CD14-positive monocyte (primary cell): ENCODE measurements around the gene MERTK. TPM values are rescaled to one million over a fixed set of nuclear protein-coding genes. Genes with fewer than 3 reads are reported as not detected.

ENCODE experiments used
- DNase-seq, 3 donors: peaks; one replicate each; pipeline ENCODE4 v3.0.0-alpha.2; 2011 to 2022
- H2AFZ ChIP-seq: 2 replicates; pipeline ENCODE4 v1.6.0; 2012; ENCODE audit warnings: mild to moderate bottlenecking, low read depth, low read length, inconsistent platforms; ENCODE audit not compliant: insufficient read depth, poor library complexity, severe bottlenecking
- H3K27ac ChIP-seq, 2 donors: 1 replicate in 1 of 2; 2 replicates in 1 of 2; pipeline ENCODE4 v1.5.1; 2012 to 2013; ENCODE audit warnings: low read length in 2 of 2, control low read depth in 1 of 2, inconsistent platforms in 1 of 2, low read depth in 1 of 2, mild to moderate bottlenecking in 1 of 2
- H3K27me3 ChIP-seq, 2 donors: one replicate each; pipeline versions ENCODE4 v1.6.0 to v1.6.1; 2011 to 2013; ENCODE audit warnings: low read length in 2 of 2; ENCODE audit not compliant: control insufficient read depth in 2 of 2, insufficient read depth in 2 of 2
- H3K36me3 ChIP-seq, 2 donors: replicated peaks in 1 of 2; 1 replicate in 1 of 2; 2 replicates in 1 of 2; pipeline versions ENCODE4 v1.5.1 to v1.6.1; 2012 to 2013; ENCODE audit warnings: low read length in 2 of 2, control low read depth in 1 of 2, inconsistent platforms in 1 of 2, mild to moderate bottlenecking in 1 of 2; ENCODE audit not compliant: insufficient read depth in 2 of 2, control insufficient read depth in 1 of 2
- H3K4me1 ChIP-seq, 2 donors: 1 replicate in 1 of 2; 2 replicates in 1 of 2; pipeline versions ENCODE4 v1.5.1 to v1.6.1; 2012 to 2013; ENCODE audit warnings: low read length in 2 of 2, control low read depth in 1 of 2, inconsistent platforms in 1 of 2, mild to moderate bottlenecking in 1 of 2, moderate library complexity in 1 of 2; ENCODE audit not compliant: insufficient read depth in 2 of 2, control insufficient read depth in 1 of 2
- H3K4me2 ChIP-seq: replicated peaks from 2 replicates; pipeline ENCODE3; 2012; ENCODE audit warnings: low read length, moderate library complexity, mild to moderate bottlenecking; ENCODE audit not compliant: poor library complexity, severe bottlenecking; ENCODE audit errors: extremely low read depth
- H3K4me3 ChIP-seq, 3 experiments: fragments of 200-600 bp in 1 of 3; sonication (generic) in 1 of 3; replicated peaks in 1 of 3; 1 replicate in 2 of 3; 2 replicates in 1 of 3; pipeline ENCODE4 v1.5.1; 2011 to 2013; ENCODE audit warnings: low read length in 3 of 3, mild to moderate bottlenecking in 3 of 3, control low read depth in 2 of 3, low read depth in 2 of 3, inconsistent platforms in 1 of 3, moderate library complexity in 1 of 3
- H3K79me2 ChIP-seq: 2 replicates; pipeline ENCODE4 v1.6.0; 2012; ENCODE audit warnings: mild to moderate bottlenecking, control low read depth, inconsistent platforms, low read length, moderate library complexity; ENCODE audit not compliant: insufficient read depth
- H3K9ac ChIP-seq: 2 replicates; pipeline ENCODE4 v1.6.0; 2017; ENCODE audit warnings: low read length, mild to moderate bottlenecking; ENCODE audit not compliant: insufficient read depth, poor library complexity, severe bottlenecking
- H3K9me3 ChIP-seq, 2 donors: replicated peaks in 1 of 2; 1 replicate in 1 of 2; 2 replicates in 1 of 2; pipeline versions ENCODE4 v1.5.1 to v1.6.1; 2012 to 2013; ENCODE audit warnings: low read length in 2 of 2, control low read depth in 1 of 2; ENCODE audit not compliant: control insufficient read depth in 1 of 2, insufficient read depth in 1 of 2
- H4K20me1 ChIP-seq: 2 replicates; pipeline ENCODE4 v1.6.0; 2012; ENCODE audit warnings: mild to moderate bottlenecking, low read length, control low read depth, moderate library complexity; ENCODE audit not compliant: insufficient read depth
- H3K27ac Mint-ChIP-seq, 7 donors: one replicate each; pipeline ENCODE4 v1.8.0; 2020; ENCODE audit warnings: mild to moderate bottlenecking in 7 of 7, mixed read lengths in 7 of 7, moderate library complexity in 6 of 7, inconsistent platforms in 2 of 7
- H3K27me3 Mint-ChIP-seq, 3 donors: one replicate each; pipeline ENCODE4 v1.8.0; 2021 to 2022; ENCODE audit warnings: low read depth in 3 of 3, mild to moderate bottlenecking in 3 of 3, mixed read lengths in 3 of 3, moderate library complexity in 3 of 3, inconsistent platforms in 1 of 3
- H3K36me3 Mint-ChIP-seq, 2 donors: one replicate each; pipeline ENCODE4 v1.8.0; 2020; ENCODE audit warnings: mixed read lengths in 2 of 2, inconsistent platforms in 1 of 2, mild to moderate bottlenecking in 1 of 2
- H3K4me1 Mint-ChIP-seq: one replicate; pipeline ENCODE4 v1.8.0; 2020; ENCODE audit warnings: mild to moderate bottlenecking, mixed read lengths
- H3K4me3 Mint-ChIP-seq, 2 donors: one replicate each; pipeline ENCODE4 v1.8.0; 2020; ENCODE audit warnings: mild to moderate bottlenecking in 2 of 2, mixed read lengths in 2 of 2, moderate library complexity in 1 of 2
- H3K9me3 Mint-ChIP-seq, 7 donors: one replicate each; pipeline ENCODE4 v1.8.0; 2020 to 2022; ENCODE audit warnings: mixed read lengths in 7 of 7, mild to moderate bottlenecking in 6 of 7, moderate library complexity in 6 of 7, inconsistent platforms in 2 of 7
- CTCF ChIP-seq: fragments of 200-600 bp; IDR thresholded peaks from one replicate; pipeline ENCODE4 v1.8.0; 2022; ENCODE audit warnings: antibody characterized with exemption, mild to moderate bottlenecking
- WGBS: methylation state at CpG from one replicate; pipeline ENCODE4 v1.1.5; 2013; ENCODE audit warnings: missing lambda C conversion rate; ENCODE audit not compliant: insufficient coverage; 5-methylcytosine and 5-hydroxymethylcytosine counted together
- intact Hi-C, 2 donors: fragments of 100-400 bp; cut with micrococcal nuclease; formaldehyde crosslinking; loops; one replicate each; pipeline versions ENCODE4 v1.15.0 to v1.15.1; 2023
- polyA plus RNA-seq, 3 donors: library from polyadenylated mRNA; depleted of rRNA in 1 of 3; unstranded in 2 of 3; stranded (reverse) in 1 of 3; fragments of 300-500 nt in 2 of 3; fragments of >200 nt in 1 of 3; fragmentation: Illumina TruSeq in 2 of 3; gene quantifications; 1 replicate in 2 of 3; 2 replicates in 1 of 3; pipeline ENCODE4 v1.2.3, GENCODE V29; 2012 to 2021

Gene MERTK
- polyA plus RNA-seq, 3 donors, result 4.1 to 17.0 (median 4.2) TPM

GRCh38 chr2:111924617-111925107 is 26.3 kb downstream of the MERTK start:
- H3K9me3 ChIP-seq, result no peaks in the 10 kb centered on the region
- H3K4me2 ChIP-seq, result no peak overlapping the region
- 100% methylated on average over 1 of the region's 3 CpGs for WGBS
- DNase-seq, result no peak
- no peaks in the 10 kb centered on the region for H3K79me2 ChIP-seq
- Mint-ChIP-seq H3K4me3 (no peak overlapping the region), H3K4me1 (peaks cover 13% of the 10 kb centered on the region), H3K36me3 (peaks cover 0 to 2% of the 10 kb centered on the region in 2 donors), H3K27me3 (peaks cover 0 to 2% (median 1%) of the 10 kb centered on the region in 3 donors), H3K27ac (no peak overlapping the region), H3K9me3 (no peaks in the 10 kb centered on the region)
- no peak overlapping the region for H2AFZ ChIP-seq
- no peaks in the 10 kb centered on the region for H3K27me3 ChIP-seq
- intact Hi-C loops, result no loop called here
- no peaks in the 10 kb centered on the region for H4K20me1 ChIP-seq
- H3K9ac ChIP-seq, result no peak overlapping the region
- no peak for TF ChIP-seq CTCF
- no peak overlapping the region for H3K4me3 ChIP-seq
- peaks cover 0 to 6% of the 10 kb centered on the region in 2 donors for H3K36me3 ChIP-seq
- no peak overlapping the region for H3K27ac ChIP-seq
- H3K4me1 ChIP-seq, result peaks cover 7 to 8% of the 10 kb centered on the region in 2 donors

GRCh38 chr2:111927723-111928122 is 29.3 kb downstream of the MERTK start:
- peaks cover 0 to 4% (median 0%) of the 10 kb centered on the region in 7 donors for H3K9me3 Mint-ChIP-seq
- DNase-seq, result no peak
- intact Hi-C loops, result no loop called here
- Histone ChIP-seq H3K4me3 (no peak overlapping the region), H4K20me1 (no peaks in the 10 kb centered on the region), H3K79me2 (no peaks in the 10 kb centered on the region), H2AFZ (no peak overlapping the region), H3K9me3 (no peaks in the 10 kb centered on the region), H3K4me2 (no peak overlapping the region), H3K4me1 (no peaks in the 10 kb centered on the region), H3K27ac (no peak overlapping the region), H3K9ac (no peak overlapping the region), H3K27me3 (no peaks in the 10 kb centered on the region), H3K36me3 (peaks cover 0 to 18% of the 10 kb centered on the region in 2 donors)
- no peak overlapping the region for H3K27ac Mint-ChIP-seq
- H3K27me3 Mint-ChIP-seq, result peaks cover 0 to 2% (median 0%) of the 10 kb centered on the region in 3 donors
- peaks cover 5 to 10% of the 10 kb centered on the region in 2 donors for H3K36me3 Mint-ChIP-seq
- no peak for TF ChIP-seq CTCF
- peaks cover 13% of the 10 kb centered on the region for H3K4me1 Mint-ChIP-seq
- no peak overlapping the region for H3K4me3 Mint-ChIP-seq
- no CpG with 5 or more reads among the region's 2 CpGs for WGBS
